ENCODE data around the gene ZBTB46. TPM values are rescaled to one million over a fixed set of nuclear protein-coding genes. Genes with fewer than 3 reads are reported as not detected.
"Not testable (repeated sequence)": the region's sequence is repeated elsewhere in the genome, so short reads cannot be mapped to it uniquely, and the experiment has no call there.

Gene ZBTB46
- total and polyA plus RNA-seq, 10 of the 15 experiments (the other 5 are each of a cell fraction or from before 2014, with no cell fraction given) = 0.15 to 0.92 (median 0.34) TPM

DNA sequence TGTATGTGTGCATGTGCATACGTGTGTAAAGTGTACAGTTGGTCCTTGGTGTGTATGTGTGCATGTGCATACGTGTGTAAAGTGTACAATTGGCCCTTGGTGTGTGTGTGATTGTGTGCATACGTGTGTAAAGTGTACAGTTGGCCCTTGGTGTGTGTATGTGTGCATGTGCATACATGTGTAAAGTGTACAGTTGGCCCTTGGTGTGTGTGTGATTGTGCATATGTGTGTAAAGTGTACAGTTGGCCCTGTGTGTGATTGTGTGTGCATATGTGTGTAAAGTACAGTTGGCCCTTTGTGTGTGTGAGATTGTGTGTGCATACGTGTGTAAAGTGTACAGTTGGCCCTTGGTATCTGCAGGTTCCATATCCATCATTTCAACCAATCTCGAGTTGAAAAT is 99.7 kb downstream of the ZBTB46 start (continued):
- TF ChIP-seq, protein P1, sequence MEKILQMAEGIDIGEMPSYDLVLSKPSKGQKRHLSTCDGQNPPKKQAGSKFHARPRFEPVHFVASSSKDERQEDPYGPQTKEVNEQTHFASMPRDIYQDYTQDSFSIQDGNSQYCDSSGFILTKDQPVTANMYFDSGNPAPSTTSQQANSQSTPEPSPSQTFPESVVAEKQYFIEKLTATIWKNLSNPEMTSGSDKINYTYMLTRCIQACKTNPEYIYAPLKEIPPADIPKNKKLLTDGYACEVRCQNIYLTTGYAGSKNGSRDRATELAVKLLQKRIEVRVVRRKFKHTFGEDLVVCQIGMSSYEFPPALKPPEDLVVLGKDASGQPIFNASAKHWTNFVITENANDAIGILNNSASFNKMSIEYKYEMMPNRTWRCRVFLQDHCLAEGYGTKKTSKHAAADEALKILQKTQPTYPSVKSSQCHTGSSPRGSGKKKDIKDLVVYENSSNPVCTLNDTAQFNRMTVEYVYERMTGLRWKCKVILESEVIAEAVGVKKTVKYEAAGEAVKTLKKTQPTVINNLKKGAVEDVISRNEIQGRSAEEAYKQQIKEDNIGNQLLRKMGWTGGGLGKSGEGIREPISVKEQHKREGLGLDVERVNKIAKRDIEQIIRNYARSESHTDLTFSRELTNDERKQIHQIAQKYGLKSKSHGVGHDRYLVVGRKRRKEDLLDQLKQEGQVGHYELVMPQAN (conservative IDR thresholded peaks at IDR 0.05) = no peak

DNA sequence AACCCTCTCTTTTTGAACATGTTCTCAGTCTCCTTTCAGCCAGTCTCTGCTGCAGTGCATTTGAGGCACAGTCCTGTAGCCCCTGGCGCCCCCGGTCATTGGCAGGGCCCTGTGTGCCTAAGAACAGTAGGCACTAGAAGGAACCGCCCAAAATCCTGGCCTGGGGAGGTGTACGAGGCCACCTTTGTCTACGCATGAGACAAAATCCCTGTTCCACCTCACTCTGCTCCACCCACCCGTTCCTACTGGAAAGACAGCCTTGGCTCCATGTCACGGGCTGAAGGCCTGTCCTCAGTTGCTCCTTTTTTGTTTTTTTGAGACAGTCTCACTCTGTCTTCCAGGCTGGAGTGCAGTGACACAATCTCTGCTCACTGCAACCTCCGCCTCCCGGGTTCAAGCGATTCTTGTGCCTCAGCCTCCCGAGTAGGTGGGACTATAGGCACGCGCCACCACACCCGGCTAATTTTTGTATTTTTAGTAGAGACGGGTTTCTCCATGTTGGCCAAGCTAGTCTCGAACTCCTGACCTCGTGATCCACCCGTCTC is 100.8 kb downstream of the ZBTB46 start:
- in situ Hi-C loops (cut with MboI); DNase-seq (ENCODE audit: low read depth, low spot score); H3K9me3 ChIP-seq (replicated peaks; ENCODE audit: control insufficient read depth, insufficient read depth, low read length); RAD21 ChIA-PET (ENCODE audit: unreplicated experiment); BruUV-seq (replicated peaks); H2AFZ ChIP-seq (ENCODE audit: control insufficient read depth, low read depth, low read length); FAIRE-seq; intact Hi-C loops (cut with micrococcal nuclease; ENCODE audit: unreplicated experiment); H4K20me1 ChIP-seq (ENCODE audit: control insufficient read depth, insufficient read depth); H3K4me3 ChIP-seq; ATAC-seq; H3K27me3 ChIP-seq (replicated peaks in 1 of 2; ENCODE audit: control insufficient read depth in 2 of 2, insufficient read depth in 2 of 2, low read length in 1 of 2): not testable (repeated sequence)
- peaks cover 21% of the 10 kb centered on the region for H3K79me2 ChIP-seq (ENCODE audit: control insufficient read depth, insufficient read depth, low read length)
- 0 out of 2 replicates have a peak, but pooled peaks have one; percentile 19 for TF ChIP-seq POLR2AphosphoS5 (IDR thresholded peaks at IDR 0.05; ENCODE audit: low read length)
- peak; percentile 11; the same call in 1 of the 2 replicates for TF ChIP-seq SMARCA5 (IDR thresholded peaks at IDR 0.05)
- TF ChIP-seq, protein P1 (conservative IDR thresholded peaks at IDR 0.05) = 0 out of 2 replicates have a peak, but pooled peaks have one; percentile 59
- 0 out of 2 replicates have a peak, but pooled peaks have one; percentile 2 for TF ChIP-seq MXI1 (IDR thresholded peaks at IDR 0.05; ENCODE audit: low read depth, low read length)
- 0 out of 2 replicates have a peak, but pooled peaks have one; percentile 29 for TF ChIP-seq HDGF (IDR thresholded peaks at IDR 0.05)
- TF ChIP-seq ZNF217 (IDR thresholded peaks at IDR 0.05) = peak; percentile 97
- peak; percentile 97 for TF ChIP-seq CHD4 (IDR thresholded peaks at IDR 0.05)
- peaks cover 6 to 21% of the 10 kb centered on the region in 2 experiments; a peak in 3 of 4 replicates for H3K36me3 ChIP-seq (ENCODE audit: control insufficient read depth in 2 of 2, insufficient read depth in 2 of 2, low read length in 1 of 2)
- peaks cover 54% of the 10 kb centered on the region for H3K4me1 ChIP-seq (ENCODE audit: control insufficient read depth, insufficient read depth, low read length)
- peak overlapping the region; percentile 93 for H3K27ac ChIP-seq (ENCODE audit: control insufficient read depth, insufficient read depth)
- 31% methylated on average over 18 of the region's 18 CpGs for WGBS (ENCODE audit: insufficient coverage, insufficient replicate concordance, low lambda C conversion rate, missing lambda C conversion rate)
- ChIA-PET SMC1A (ENCODE audit: uncharacterized antibody, unreplicated experiment) (interaction anchor here (0.9 kb wide), 1 partner anchor 22 kb away, joined by 3 read pairs; the partner anchor contains the start of genes ARFRP1 and ZGPAT), CTCF (interaction anchor here (0.8 kb wide), 1 partner anchor 192 kb away, joined by 3 read pairs; no protein-coding TSS in a partner anchor), POLR2A (interaction anchor here (0.7 kb wide), 2 partner anchors 14 to 89 kb away, joined by 3 to 4 read pairs; no protein-coding TSS in a partner anchor)
- H3K4me2 ChIP-seq (ENCODE audit: control insufficient read depth, insufficient read depth) = peak overlapping the region; percentile 53
- H3K9ac ChIP-seq (ENCODE audit: control insufficient read depth, insufficient read depth, low read length) = peak overlapping the region; percentile 42; the same call in 1 of the 2 replicates

DNA sequence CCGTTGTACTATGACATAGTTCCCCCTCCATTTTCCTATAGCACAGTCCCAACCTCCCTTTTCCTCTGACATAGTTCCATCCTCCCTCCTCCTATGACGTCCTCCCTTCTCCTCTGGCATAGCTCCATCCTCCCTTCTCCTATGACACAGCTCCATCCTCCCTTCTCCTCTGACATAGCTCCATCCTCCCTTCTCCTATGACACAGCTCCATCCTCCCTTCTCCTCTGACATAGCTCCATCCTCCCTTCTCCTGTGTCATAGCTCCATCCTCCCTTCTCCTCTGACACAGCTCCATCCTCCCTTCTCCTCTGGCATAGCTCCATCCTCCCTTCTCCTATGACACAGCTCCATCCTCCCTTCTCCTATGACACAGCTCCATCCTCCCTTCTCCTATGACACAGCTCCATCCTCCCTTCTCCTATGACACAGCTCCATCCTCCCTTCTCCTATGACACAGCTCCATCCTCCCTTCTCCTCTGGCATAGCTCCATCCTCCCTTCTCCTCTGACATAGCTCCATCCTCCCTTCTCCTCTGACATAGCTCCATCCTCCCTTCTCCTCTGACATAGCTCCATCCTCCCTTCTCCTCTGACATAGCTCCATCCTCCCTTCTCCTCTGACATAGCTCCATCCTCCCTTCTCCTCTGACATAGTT is 108.0 kb downstream of the ZBTB46 start:
- H3K27me3 ChIP-seq (replicated peaks in 1 of 2; ENCODE audit: control insufficient read depth in 2 of 2, insufficient read depth in 2 of 2, low read length in 1 of 2); H3K4me3 ChIP-seq; ATAC-seq; H2AFZ ChIP-seq (ENCODE audit: control insufficient read depth, low read depth, low read length); H3K9ac ChIP-seq (ENCODE audit: control insufficient read depth, insufficient read depth, low read length); in situ Hi-C loops (cut with MboI); H3K4me2 ChIP-seq (ENCODE audit: control insufficient read depth, insufficient read depth); H3K27ac ChIP-seq (ENCODE audit: control insufficient read depth, insufficient read depth); H4K20me1 ChIP-seq (ENCODE audit: control insufficient read depth, insufficient read depth); intact Hi-C loops (cut with micrococcal nuclease; ENCODE audit: unreplicated experiment); H3K79me2 ChIP-seq (ENCODE audit: control insufficient read depth, insufficient read depth, low read length); FAIRE-seq; DNase-seq (ENCODE audit: low read depth, low spot score); BruUV-seq (replicated peaks); RAD21 ChIA-PET (ENCODE audit: unreplicated experiment): not testable (repeated sequence)
- Histone ChIP-seq H3K9me3 (replicated peaks; ENCODE audit: control insufficient read depth, insufficient read depth, low read length) (peaks cover 13% of the 10 kb centered on the region), H3K4me1 (ENCODE audit: control insufficient read depth, insufficient read depth, low read length) (peaks cover 19% of the 10 kb centered on the region), H3K36me3 (ENCODE audit: control insufficient read depth in 2 of 2, insufficient read depth in 2 of 2, low read length in 1 of 2) (peaks cover 1 to 19% of the 10 kb centered on the region in 2 experiments)
- CTCF ChIA-PET = interaction anchor here (0.6 to 2.2 kb wide), 3 partner anchors 13 to 57 kb away, joined by 3 to 7 read pairs (median 3); partner anchors contain the start of genes ARFRP1, LIME1 and ZGPAT
- POLR2A ChIA-PET = interaction anchor here (0.6 to 1.0 kb wide), 2 partner anchors 8 to 12 kb away, joined by 3 to 4 read pairs; no protein-coding TSS in a partner anchor
- SMC1A ChIA-PET (ENCODE audit: uncharacterized antibody, unreplicated experiment) = interaction anchor here (0.6 to 2.1 kb wide), 2 partner anchors 15 to 21 kb away, joined by 3 to 7 read pairs; partner anchors contain the start of genes ARFRP1 and ZGPAT
- WGBS (ENCODE audit: insufficient coverage, insufficient replicate concordance, low lambda C conversion rate, missing lambda C conversion rate) = 92% methylated on average over 1 of the region's 2 CpGs

All from GM12878 (cell line).